ENCODE data around the gene PRR3.

The PRR3 gene

GRCh38 chr6:30541515-30542403 lies 15.3 kb upstream of the PRR3 start:
- H3K4me3 ChIP-seq (ENCODE audit: low read length) = peak overlapping the region; percentile 45; the same call in 1 of the 2 replicates
- no peak overlapping the region for H3K27ac ChIP-seq (ENCODE audit: low read length)
- DNase-seq (ENCODE audit: low read depth, low spot score) = no peak
- H3K4me1 ChIP-seq (ENCODE audit: control insufficient read depth, insufficient read depth, low read length) = no peaks in the 10 kb centered on the region
- no peaks in the 10 kb centered on the region for H3K9me3 ChIP-seq (ENCODE audit: control insufficient read depth, insufficient read depth, low read length)
- peaks cover 3% of the 10 kb centered on the region for H3K36me3 ChIP-seq (ENCODE audit: control insufficient read depth, insufficient read depth, low read length)
- H3K27me3 ChIP-seq (ENCODE audit: control insufficient read depth, insufficient read depth, low read length) = no peaks in the 10 kb centered on the region
- WGBS (ENCODE audit: insufficient coverage, insufficient read length) = no CpG with 5 or more reads among the region's 23 CpGs

GRCh38 chr6:30542404-30542725 lies 14.7 kb upstream of the PRR3 start:
- no peaks in the 10 kb centered on the region for H3K27me3 ChIP-seq (ENCODE audit: control insufficient read depth, insufficient read depth, low read length)

GRCh38 chr6:30542915-30543314 lies 14.2 kb upstream of the PRR3 start:
- H3K36me3 ChIP-seq (ENCODE audit: control insufficient read depth, insufficient read depth, low read length) = peaks cover 8% of the 10 kb centered on the region
- DNase-seq (ENCODE audit: low read depth, low spot score) = no peak
- no peak overlapping the region for H3K27ac ChIP-seq (ENCODE audit: low read length)
- no peaks in the 10 kb centered on the region for H3K27me3 ChIP-seq (ENCODE audit: control insufficient read depth, insufficient read depth, low read length)
- no CpG with 5 or more reads among the region's 1 CpG for WGBS (ENCODE audit: insufficient coverage, insufficient read length)
- no peak overlapping the region for H3K4me3 ChIP-seq (ENCODE audit: low read length)
- H3K4me1 ChIP-seq (ENCODE audit: control insufficient read depth, insufficient read depth, low read length) = no peaks in the 10 kb centered on the region
- H3K9me3 ChIP-seq (ENCODE audit: control insufficient read depth, insufficient read depth, low read length) = no peaks in the 10 kb centered on the region

More at GRCh38 chr6:30542404-30542725, 14.7 kb upstream of the PRR3 start:
- H3K9me3 ChIP-seq (ENCODE audit: control insufficient read depth, insufficient read depth, low read length) = no peaks in the 10 kb centered on the region
- no peak overlapping the region for H3K4me3 ChIP-seq (ENCODE audit: low read length)
- no peak overlapping the region for H3K27ac ChIP-seq (ENCODE audit: low read length)
- peaks cover 8% of the 10 kb centered on the region for H3K36me3 ChIP-seq (ENCODE audit: control insufficient read depth, insufficient read depth, low read length)
- 100% methylated on average over 1 of the region's 4 CpGs for WGBS (ENCODE audit: insufficient coverage, insufficient read length)
- no peak for DNase-seq (ENCODE audit: low read depth, low spot score)
- no peaks in the 10 kb centered on the region for H3K4me1 ChIP-seq (ENCODE audit: control insufficient read depth, insufficient read depth, low read length)

GRCh38 chr6:30543821-30544220 lies 13.3 kb upstream of the PRR3 start:
- DNase-seq (ENCODE audit: low read depth, low spot score) = no peak
- no peak overlapping the region for H3K4me3 ChIP-seq (ENCODE audit: low read length)
- no peaks in the 10 kb centered on the region for H3K9me3 ChIP-seq (ENCODE audit: control insufficient read depth, insufficient read depth, low read length)
- no peak overlapping the region for H3K27ac ChIP-seq (ENCODE audit: low read length)
- H3K4me1 ChIP-seq (ENCODE audit: control insufficient read depth, insufficient read depth, low read length) = no peaks in the 10 kb centered on the region
- H3K36me3 ChIP-seq (ENCODE audit: control insufficient read depth, insufficient read depth, low read length) = peaks cover 11% of the 10 kb centered on the region
- no peaks in the 10 kb centered on the region for H3K27me3 ChIP-seq (ENCODE audit: control insufficient read depth, insufficient read depth, low read length)
- no CpG with 5 or more reads among the region's 3 CpGs for WGBS (ENCODE audit: insufficient coverage, insufficient read length)

- H3K27ac ChIP-seq (ENCODE audit: low read length) = no peak overlapping the region
- 100% methylated on average over 1 of the region's 6 CpGs for WGBS (ENCODE audit: insufficient coverage, insufficient read length)
- H3K36me3 ChIP-seq (ENCODE audit: control insufficient read depth, insufficient read depth, low read length) = peaks cover 14% of the 10 kb centered on the region
- H3K4me3 ChIP-seq (ENCODE audit: low read length) = no peak overlapping the region
- H3K9me3 ChIP-seq (ENCODE audit: control insufficient read depth, insufficient read depth, low read length) = no peaks in the 10 kb centered on the region
- no peak for DNase-seq (ENCODE audit: low read depth, low spot score)
- H3K27me3 ChIP-seq (ENCODE audit: control insufficient read depth, insufficient read depth, low read length) = no peaks in the 10 kb centered on the region
- H3K4me1 ChIP-seq (ENCODE audit: control insufficient read depth, insufficient read depth, low read length) = no peaks in the 10 kb centered on the region
These were observed 12.3 kb upstream of the PRR3 start for GRCh38 chr6:30544666-30545272.

- Histone ChIP-seq H3K27me3 (ENCODE audit: control insufficient read depth, insufficient read depth, low read length) (no peaks in the 10 kb centered on the region), H3K9me3 (ENCODE audit: control insufficient read depth, insufficient read depth, low read length) (no peaks in the 10 kb centered on the region), H3K36me3 (ENCODE audit: control insufficient read depth, insufficient read depth, low read length) (peaks cover 18% of the 10 kb centered on the region), H3K27ac (ENCODE audit: low read length) (no peak overlapping the region), H3K4me1 (ENCODE audit: control insufficient read depth, insufficient read depth, low read length) (no peaks in the 10 kb centered on the region), H3K4me3 (ENCODE audit: low read length) (no peak overlapping the region)
- WGBS (ENCODE audit: insufficient coverage, insufficient read length) = no CpG with 5 or more reads among the region's 6 CpGs
- DNase-seq (ENCODE audit: low read depth, low spot score) = no peak
These were observed 9.6 kb upstream of the PRR3 start for GRCh38 chr6:30547454-30547853.

- DNase-seq (ENCODE audit: low read depth, low spot score) = no peak
- no peak overlapping the region for H3K4me3 ChIP-seq (ENCODE audit: low read length)
These were observed 8.7 kb upstream of the PRR3 start for GRCh38 chr6:30548375-30548774.

GRCh38 chr6:30554404-30554803 lies 2.7 kb upstream of the PRR3 start:
- no peaks in the 10 kb centered on the region for H3K4me1 ChIP-seq (ENCODE audit: control insufficient read depth, insufficient read depth, low read length)
- no peak for DNase-seq (ENCODE audit: low read depth, low spot score)
- no peaks in the 10 kb centered on the region for H3K27me3 ChIP-seq (ENCODE audit: control insufficient read depth, insufficient read depth, low read length)
- no peaks in the 10 kb centered on the region for H3K9me3 ChIP-seq (ENCODE audit: control insufficient read depth, insufficient read depth, low read length)
- WGBS (ENCODE audit: insufficient coverage, insufficient read length) = no CpG with 5 or more reads among the region's 4 CpGs
- peaks cover 16% of the 10 kb centered on the region; the same call in 1 of the 2 replicates for H3K36me3 ChIP-seq (ENCODE audit: control insufficient read depth, insufficient read depth, low read length)
- no peak overlapping the region for H3K4me3 ChIP-seq (ENCODE audit: low read length)
- no peak overlapping the region for H3K27ac ChIP-seq (ENCODE audit: low read length)

More at GRCh38 chr6:30548375-30548774, 8.7 kb upstream of the PRR3 start:
- no peaks in the 10 kb centered on the region for H3K9me3 ChIP-seq (ENCODE audit: control insufficient read depth, insufficient read depth, low read length)
- no CpG with 5 or more reads among the region's 2 CpGs for WGBS (ENCODE audit: insufficient coverage, insufficient read length)
- peaks cover 27% of the 10 kb centered on the region for H3K36me3 ChIP-seq (ENCODE audit: control insufficient read depth, insufficient read depth, low read length)
- H3K27me3 ChIP-seq (ENCODE audit: control insufficient read depth, insufficient read depth, low read length) = no peaks in the 10 kb centered on the region
- no peaks in the 10 kb centered on the region for H3K4me1 ChIP-seq (ENCODE audit: control insufficient read depth, insufficient read depth, low read length)
- no peak overlapping the region for H3K27ac ChIP-seq (ENCODE audit: low read length)

- no peaks in the 10 kb centered on the region for H3K9me3 ChIP-seq (ENCODE audit: control insufficient read depth, insufficient read depth, low read length)
- DNase-seq (ENCODE audit: low read depth, low spot score) = no peak
- 0 out of 2 replicates have a peak, but pooled peaks cover 15% of the 10 kb centered on the region for H3K36me3 ChIP-seq (ENCODE audit: control insufficient read depth, insufficient read depth, low read length)
- peak overlapping the region; percentile 80 for H3K4me3 ChIP-seq (ENCODE audit: low read length)
- no peaks in the 10 kb centered on the region for H3K27me3 ChIP-seq (ENCODE audit: control insufficient read depth, insufficient read depth, low read length)
- no peaks in the 10 kb centered on the region for H3K4me1 ChIP-seq (ENCODE audit: control insufficient read depth, insufficient read depth, low read length)
- H3K27ac ChIP-seq (ENCODE audit: low read length) = no peak overlapping the region
- WGBS (ENCODE audit: insufficient coverage, insufficient read length) = no CpG with 5 or more reads among the region's 34 CpGs
These were observed 1.9 kb upstream of the PRR3 start for GRCh38 chr6:30554962-30555815.

GRCh38 chr6:30555816-30556065 lies 1.4 kb upstream of the PRR3 start:
- Histone ChIP-seq H3K36me3 (ENCODE audit: control insufficient read depth, insufficient read depth, low read length) (0 out of 2 replicates have a peak, but pooled peaks cover 15% of the 10 kb centered on the region), H3K9me3 (ENCODE audit: control insufficient read depth, insufficient read depth, low read length) (no peaks in the 10 kb centered on the region), H3K4me3 (ENCODE audit: low read length) (peak overlapping the region; percentile 80), H3K27me3 (ENCODE audit: control insufficient read depth, insufficient read depth, low read length) (no peaks in the 10 kb centered on the region), H3K4me1 (ENCODE audit: control insufficient read depth, insufficient read depth, low read length) (no peaks in the 10 kb centered on the region), H3K27ac (ENCODE audit: low read length) (no peak overlapping the region)
- no CpG with 5 or more reads among the region's 15 CpGs for WGBS (ENCODE audit: insufficient coverage, insufficient read length)
- DNase-seq (ENCODE audit: low read depth, low spot score) = no peak

Measured in iPS DF 6.9 (cell line).